Measurements from ENCODE around the gene HOXB6.

The HOXB6 gene

DNA sequence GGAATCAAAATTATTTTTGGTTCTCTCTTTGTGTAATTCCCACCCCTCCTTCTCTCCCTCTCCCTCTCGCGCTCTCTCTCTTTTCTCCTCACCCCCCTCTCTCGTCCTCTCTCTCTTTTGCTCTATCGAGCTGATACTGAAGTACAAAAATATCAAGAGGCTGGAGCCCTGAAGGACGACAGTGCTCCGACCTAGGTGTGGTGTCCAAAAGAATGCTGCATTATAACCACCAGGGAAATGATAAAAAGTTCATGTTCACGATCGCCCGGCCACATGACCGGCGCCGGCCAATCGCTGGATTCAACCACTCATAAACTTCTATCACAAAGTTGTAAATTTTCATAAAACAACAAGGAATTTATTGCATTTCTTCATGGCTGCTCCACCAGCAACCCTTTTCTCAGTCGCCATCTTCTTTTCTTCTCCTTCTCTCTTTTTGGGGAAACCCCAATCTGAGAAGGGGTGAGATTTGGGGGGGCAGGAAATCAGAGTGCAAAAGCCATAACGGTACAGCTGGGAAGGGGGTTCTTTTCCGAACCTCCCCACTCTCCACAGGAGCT is at the start of gene HOXB6:
TSS of gene HOXB6 (minus strand) at position 217 of the 560 bp plus-strand sequence. CDS start 6,836 bp downstream, outside the sequence.
- no peak for DNase-seq

DNA sequence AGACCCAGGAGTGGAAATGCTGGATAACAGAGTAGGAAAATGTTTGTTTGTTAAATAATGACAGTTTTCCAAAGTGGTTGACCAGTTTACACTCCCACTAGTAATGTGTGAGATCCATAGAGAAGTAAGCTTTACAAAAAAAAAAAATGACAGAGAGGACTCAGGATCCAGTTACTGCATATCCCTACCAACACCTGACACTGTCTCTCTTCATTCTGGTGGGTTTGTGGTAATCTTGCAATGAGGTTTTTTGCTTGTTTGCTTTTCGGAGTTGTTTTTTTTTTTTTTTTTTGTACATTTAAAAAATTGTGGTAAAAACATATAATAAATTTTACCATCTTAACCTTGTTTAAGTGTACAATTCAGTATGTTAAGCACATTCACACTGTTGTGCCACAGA is 45.0 kb upstream of the HOXB6 start:
- no peak for DNase-seq

DNA sequence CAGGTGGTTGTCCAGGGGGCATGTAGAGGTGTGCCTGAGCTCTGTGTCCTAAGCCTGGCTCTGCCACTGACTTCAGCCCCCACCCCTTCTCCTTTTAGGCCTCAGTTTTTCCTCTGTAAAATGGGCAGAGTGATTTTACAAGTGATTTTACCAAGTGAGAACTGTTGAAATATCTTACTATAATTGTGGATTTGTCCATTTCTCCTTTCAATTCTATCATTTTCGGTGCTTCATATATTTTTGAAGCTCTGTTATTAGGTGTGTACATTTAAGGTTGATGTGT is 43.1 kb upstream of the HOXB6 start:
- no peak for DNase-seq

DNA sequence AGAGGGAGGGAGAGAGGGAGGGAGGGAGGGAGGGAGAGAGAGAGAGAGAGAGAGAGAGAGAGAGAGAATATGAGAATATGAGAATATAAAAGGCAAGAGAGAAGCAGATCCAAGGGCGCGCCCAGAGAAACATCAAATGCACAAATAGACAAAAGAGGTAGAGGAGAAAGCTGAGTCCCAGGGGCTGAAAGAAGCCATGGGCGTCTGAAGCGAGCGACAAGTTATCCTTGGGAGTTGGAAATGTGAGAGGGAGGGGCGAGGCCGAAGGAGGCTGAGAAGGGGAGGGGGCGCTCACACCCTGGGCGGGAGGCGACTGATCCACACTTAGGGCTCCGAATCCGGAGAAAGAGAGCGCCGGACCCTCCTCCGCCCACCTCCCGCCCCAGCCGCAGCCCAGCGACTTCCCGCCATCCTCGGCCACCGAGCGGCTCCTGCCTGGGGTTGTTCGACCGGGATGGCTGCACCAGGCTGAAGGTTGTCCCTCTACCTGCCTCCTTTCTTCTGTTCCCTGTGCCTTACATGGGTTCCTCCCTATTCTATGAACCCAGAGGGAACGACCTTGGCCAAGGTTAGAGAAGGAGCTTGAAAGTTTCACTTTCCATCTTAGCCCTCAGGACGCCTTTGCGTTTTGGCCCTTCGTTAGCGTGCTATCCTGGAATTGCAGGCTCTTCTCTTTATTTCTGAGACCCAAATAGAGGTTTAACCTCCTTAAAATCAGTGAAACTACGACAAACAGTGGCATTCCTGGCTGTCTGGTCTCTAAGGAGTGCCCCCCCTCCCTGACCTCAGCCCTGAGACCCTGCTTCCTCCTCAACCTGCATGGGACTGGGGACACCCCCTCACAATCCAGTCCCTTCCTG is 42.5 kb upstream of the HOXB6 start:
- no peak for DNase-seq

GRCh38 chr17:48646183-48647102 is 41.7 kb upstream of the HOXB6 start:
- DNase-seq = peak; percentile 15

DNA sequence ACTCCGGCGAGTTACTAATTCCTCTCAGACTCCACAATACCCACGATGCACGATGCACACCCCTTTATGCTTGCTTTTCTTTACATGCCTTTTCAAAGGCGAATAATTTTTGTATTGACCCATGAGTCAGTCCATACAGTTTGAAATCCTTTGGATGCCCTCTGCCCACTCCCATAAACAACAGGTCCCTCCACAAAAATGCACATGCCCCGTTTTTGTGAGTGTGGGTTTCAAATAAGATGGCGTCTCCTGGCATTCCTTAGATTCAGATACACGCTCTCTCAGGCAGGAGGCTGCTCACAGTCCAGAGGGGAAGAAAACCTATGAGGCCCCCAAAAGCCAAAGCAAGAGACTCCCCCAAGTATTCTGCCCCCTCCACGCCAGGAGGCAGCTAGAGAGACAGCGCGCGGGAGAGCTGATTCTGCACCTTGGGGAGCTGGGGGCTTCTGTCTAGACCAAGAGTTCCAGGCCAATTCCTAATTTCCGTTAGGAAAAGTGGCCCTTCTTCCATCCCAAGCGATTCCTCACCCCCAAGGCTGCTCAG is 40.9 kb upstream of the HOXB6 start:
- DNase-seq = no peak

DNA sequence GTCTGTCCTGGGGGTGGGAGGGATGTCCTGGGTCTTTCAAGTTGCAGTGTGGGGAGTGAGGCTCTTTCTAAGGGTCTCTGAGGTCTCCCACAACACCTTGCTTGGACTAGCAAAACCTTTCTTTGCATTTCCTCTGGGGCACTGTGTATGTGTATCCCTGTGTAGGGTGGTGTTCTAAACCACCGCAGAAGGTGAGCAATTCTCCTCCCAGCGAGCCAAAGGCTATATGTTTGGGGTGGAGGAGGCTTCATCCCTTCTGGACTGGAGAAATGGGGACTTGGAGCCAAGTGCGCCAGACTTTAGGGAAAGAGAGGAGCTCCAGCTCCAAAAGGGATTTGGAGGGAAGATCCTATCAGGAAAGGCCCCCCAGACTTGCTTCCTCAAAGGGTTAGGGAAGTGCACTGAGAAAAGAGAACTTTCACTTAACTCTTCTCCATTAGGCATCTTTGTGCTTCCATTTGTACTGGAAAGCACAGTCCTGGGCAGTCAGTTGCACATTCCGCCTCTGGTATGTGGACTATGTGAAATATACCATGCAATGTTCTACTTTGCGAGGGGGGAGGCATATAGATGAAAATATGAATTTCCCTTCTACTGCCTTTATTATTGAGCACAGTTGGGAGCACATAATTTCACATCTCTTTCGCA is 40.2 kb upstream of the HOXB6 start:
- DNase-seq = no peak

- DNase-seq = no peak
Observed at GRCh38 chr17:48644159-48644558, 39.4 kb upstream of the HOXB6 start.

DNA sequence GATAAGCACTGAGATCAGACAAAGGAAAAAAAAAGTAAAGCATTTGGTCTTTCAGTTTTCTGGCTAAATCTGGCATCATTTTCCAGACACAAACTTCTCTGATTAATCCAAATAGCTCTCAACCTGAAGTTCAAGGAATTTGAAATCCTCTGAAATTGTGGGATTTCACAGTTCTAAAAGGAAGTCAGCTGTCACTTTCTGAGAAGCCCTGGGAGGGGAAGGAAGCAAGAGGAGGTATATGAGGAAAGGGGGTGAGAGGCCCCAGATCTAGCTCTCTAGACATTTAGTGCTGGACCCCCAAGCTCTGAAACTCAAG is 38.9 kb upstream of the HOXB6 start:
- DNase-seq = no peak

- DNase-seq = no peak
Observed at GRCh38 chr17:48642843-48643696, 38.3 kb upstream of the HOXB6 start.

DNA sequence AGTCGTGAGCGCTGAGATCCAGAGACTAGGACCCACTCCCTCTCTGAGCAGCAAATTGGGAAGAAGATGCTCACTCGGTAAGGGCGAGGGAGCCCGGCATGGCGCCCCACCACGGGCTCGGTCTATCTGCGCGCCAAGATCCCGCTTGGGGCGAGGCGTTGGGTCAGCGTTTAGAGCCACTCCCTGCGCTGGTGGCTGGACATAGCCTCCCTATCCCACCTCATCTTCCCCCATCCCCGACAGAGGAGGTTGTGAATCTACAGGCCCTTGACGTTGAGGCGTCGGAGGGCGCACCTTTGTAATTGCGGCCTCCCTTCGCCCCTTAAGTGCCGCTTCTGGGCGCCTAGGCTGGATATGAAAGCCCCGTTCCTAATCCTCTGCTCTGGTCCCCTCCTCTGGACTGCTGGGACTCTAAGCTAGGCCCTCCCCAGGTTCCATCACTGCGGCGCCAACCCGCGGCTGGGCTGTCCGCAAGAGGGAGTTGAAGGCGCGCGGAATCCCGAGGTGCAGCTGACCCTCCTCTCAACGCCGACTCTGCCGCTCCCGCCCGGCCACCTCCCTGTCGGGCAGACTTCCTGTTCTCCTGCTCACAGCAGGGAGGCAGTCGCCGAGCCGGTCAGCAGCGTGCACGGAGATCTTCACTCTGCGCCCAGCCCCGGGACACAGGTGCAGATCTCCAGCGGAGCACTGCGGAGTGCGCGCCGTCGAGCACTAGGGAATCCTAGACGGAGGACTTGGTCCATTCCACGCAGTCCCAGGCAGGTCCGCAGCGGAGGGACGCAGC is 37.5 kb upstream of the HOXB6 start:
- no peak for DNase-seq

GRCh38 chr17:48641541-48642058 is 36.8 kb upstream of the HOXB6 start:
- no peak for DNase-seq

- DNase-seq = no peak
Observed at GRCh38 chr17:48640858-48641180, 36.0 kb upstream of the HOXB6 start.

GRCh38 chr17:48639982-48640857 is 35.4 kb upstream of the HOXB6 start:
- DNase-seq = no peak

DNA sequence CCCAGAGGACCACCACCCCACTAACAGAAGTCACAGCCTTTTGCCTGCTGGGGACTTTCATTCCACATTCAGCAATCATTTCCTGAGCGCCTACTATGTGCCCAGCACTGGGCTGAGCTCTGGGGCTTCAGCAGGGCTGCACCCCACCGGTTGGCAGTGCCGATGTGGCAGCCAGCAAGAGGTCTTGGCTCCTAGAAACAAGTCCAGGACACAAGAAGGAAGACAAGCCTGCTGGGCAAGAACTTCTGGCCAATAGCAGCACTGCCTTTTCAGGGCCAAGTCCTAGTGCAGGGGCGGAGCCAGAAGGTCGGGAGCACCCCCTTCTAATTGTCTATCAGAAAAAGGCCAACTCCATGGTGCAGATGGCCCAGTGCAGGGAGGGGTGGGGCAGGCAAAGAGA is 34.4 kb upstream of the HOXB6 start:
- no peak for DNase-seq

- DNase-seq = no peak
Observed at GRCh38 chr17:48637323-48638260, 32.8 kb upstream of the HOXB6 start.

GRCh38 chr17:48636177-48637018 is 31.6 kb upstream of the HOXB6 start:
- DNase-seq = peak; percentile 73

Data from stimulated activated CD4-positive, alpha-beta T cell treated with anti-CD3 and anti-CD28 coated beads, Interleukin-4, amount 100 ng/mL, for 24 hours (primary cell).